HepG2 (cell line): Measurements from ENCODE around the gene FUZ. TPM values are rescaled to one million over a fixed set of nuclear protein-coding genes. Genes with fewer than 3 reads are reported as not detected.

Experiments used
- ATAC-seq: fragments of 200-7000 bp; cut with Tn5 transposase; 3 replicates; pipeline ENCODE4 v1.9.1; 2020; ENCODE audit warnings: mild to moderate bottlenecking, moderate library complexity
- BruUV-seq: library from RNA; stranded (reverse); fragments of 400-500 nt; replicated peaks from 2 replicates; lab custom pipeline; 2021; lab: Mats Ljungman, UMichigan
- CTCF ChIA-PET: fragments of 300-600 bp; formaldehyde crosslinking; extraction: SDS; loops from one replicate; lab custom pipeline; 2021; ENCODE audit warnings: low total read pairs, inconsistent platforms, low intra/inter-chr PET ratio; lab: Yijun Ruan, JAX
- POLR2A ChIA-PET: fragments of 350-600 bp; sonication (Branson Sonifier 250); formaldehyde crosslinking; loops from one replicate; lab custom pipeline; 2020; ENCODE audit warnings: antibody characterized with exemption, inconsistent platforms; lab: Yijun Ruan, JAX
- DNase-seq: peaks from one replicate; pipeline ENCODE4 v3.0.0-alpha.2; 2015; ENCODE audit warnings: low spot score
- FAIRE-seq: peaks from 3 replicates; lab custom pipeline; 2011; peaks lifted over from hg19 to GRCh38; lab: Jason Lieb, UNC
- H2AFZ ChIP-seq: one replicate; pipeline ENCODE4 v1.6.1; 2011; ENCODE audit warnings: low read length, inconsistent platforms
- H3K27ac ChIP-seq: fragments of 300-600 bp; 3 replicates; pipeline ENCODE4 v1.8.0; 2011; ENCODE audit warnings: mixed run types, mild to moderate bottlenecking, mixed read lengths, low read length, inconsistent platforms; ENCODE audit not compliant: insufficient read depth; ENCODE audit errors: extremely low read length
- H3K27me3 ChIP-seq, 2 experiments: fragments of 200-600 bp in 1 of 2; 2 replicates in 1 of 2; 3 replicates in 1 of 2; pipeline versions ENCODE4 v1.6.0 to v1.8.0; 2011; ENCODE audit warnings: low read length in 2 of 2, mild to moderate bottlenecking in 2 of 2, moderate library complexity in 2 of 2, inconsistent platforms in 1 of 2; ENCODE audit not compliant: insufficient read depth in 2 of 2, control insufficient read depth in 1 of 2
- H3K36me3 ChIP-seq, 2 experiments: fragments of 200-600 bp in 1 of 2; replicated peaks in 1 of 2; 2 replicates in 1 of 2; 3 replicates in 1 of 2; pipeline versions ENCODE4 v1.5.1 to v1.8.0; 2011; ENCODE audit warnings: low read length in 2 of 2, inconsistent platforms in 1 of 2; ENCODE audit not compliant: insufficient read depth in 2 of 2, control insufficient read depth in 1 of 2
- H3K4me1 ChIP-seq: 2 replicates; pipeline ENCODE4 v1.5.1; 2012; ENCODE audit warnings: low read length, inconsistent platforms; ENCODE audit not compliant: insufficient read depth
- H3K4me2 ChIP-seq: 2 replicates; pipeline ENCODE4 v1.6.0; 2011; ENCODE audit warnings: low read depth, low read length, inconsistent platforms
- H3K4me3 ChIP-seq, 3 experiments: fragments of 200-600 bp in 1 of 3; sonication (generic), shearing (Covaris generic) in 1 of 3; replicated peaks in 1 of 3; 2 replicates each; pipeline ENCODE4 v1.5.1; 2011 to 2016; ENCODE audit warnings: low read length in 3 of 3, inconsistent platforms in 2 of 3, low read depth in 2 of 3, mild to moderate bottlenecking in 2 of 3, control low read depth in 1 of 3, mixed read lengths in 1 of 3; ENCODE audit not compliant: insufficient read depth in 1 of 3
- H3K79me2 ChIP-seq: one replicate; pipeline ENCODE4 v1.6.1; 2011; ENCODE audit warnings: low read length, inconsistent platforms; ENCODE audit not compliant: insufficient read depth
- H3K9ac ChIP-seq: 2 replicates; pipeline ENCODE4 v1.6.0; 2011; ENCODE audit warnings: mild to moderate bottlenecking, low read depth, low read length, inconsistent platforms; ENCODE audit not compliant: insufficient read depth
- H3K9me3 ChIP-seq: 2 replicates; pipeline ENCODE4 v1.5.1; 2012; ENCODE audit warnings: mild to moderate bottlenecking, low read length
- H4K20me1 ChIP-seq: 2 replicates; pipeline ENCODE4 v1.6.0; 2011; ENCODE audit warnings: inconsistent platforms, mild to moderate bottlenecking, low read length, moderate library complexity; ENCODE audit not compliant: insufficient read depth
- HIVEP1 ChIP-seq: sonication (generic); formaldehyde crosslinking; IDR thresholded peaks from 2 replicates; pipeline ENCODE4 v1.4.0; 2020; ENCODE audit warnings: mild to moderate bottlenecking, missing genetic modification reagents
- ZBTB25 ChIP-seq: IDR thresholded peaks from 2 replicates; pipeline ENCODE4 v1.6.1; 2018; ENCODE audit warnings: missing genetic modification reagents
- WGBS: methylation state at CpG from one replicate; pipeline ENCODE4 v1.1.6; 2017; ENCODE audit warnings: low lambda C conversion rate; 5-methylcytosine and 5-hydroxymethylcytosine counted together
- in situ Hi-C: cut with HindIII; loops from 2 replicates; pipeline ENCODE4 v1.10.0; 2017; ENCODE audit warnings: low pct_unique_long_range_greater_than_20kb; ENCODE audit not compliant: extremely low pct_ligation_motif_present
- intact Hi-C: fragments of 100-400 bp; cut with micrococcal nuclease; formaldehyde crosslinking; loops from one replicate; pipeline ENCODE4 v1.10.0; 2022; ENCODE audit not compliant: unreplicated experiment
- polyA plus RNA-seq, 8 experiments: library from polyadenylated mRNA; depleted of rRNA in 3 of 8; stranded (reverse) in 7 of 8; unstranded in 1 of 8; fragments of >200 nt; fragmentation: Illumina TruSeq in 4 of 8; extraction: Trizol in 4 of 8; gene quantifications; 2 replicates each; pipeline versions ENCODE4 v1.2.1 to v1.2.3, GENCODE V29; 2011 to 2016; ENCODE audit warnings: low read depth in 4 of 8, missing spikeins in 1 of 8, mixed read lengths in 1 of 8; ENCODE audit not compliant: insufficient read depth in 1 of 8
- total RNA-seq, 5 experiments: library from RNA; depleted of rRNA; stranded (reverse); fragments of >200 nt; fragmentation: Illumina TruSeq; extraction: Trizol; gene quantifications; 2 replicates each; pipeline ENCODE4 v1.2.3, GENCODE V29; 2016; ENCODE audit warnings: low read depth in 1 of 5
- TF ChIP-seq, protein P1 (sequence below): sonication (generic); formaldehyde crosslinking; IDR thresholded peaks from 2 replicates; pipeline ENCODE4 v1.9.0; 2022; ENCODE audit warnings: low read depth, missing genetic modification reagents
- TF ChIP-seq, protein P2 (sequence below): sonication (generic); formaldehyde crosslinking; IDR thresholded peaks from 2 replicates; pipeline ENCODE4 v1.9.0; 2021; ENCODE audit warnings: missing genetic modification reagents, borderline replicate concordance

FUZ gene
- total and polyA plus RNA-seq, 2 of the 13 experiments (the other 11 are each of a cell fraction or from before 2014, with no cell fraction given) = 0.08 TPM; not detected in 1

- Histone ChIP-seq H2AFZ (no peak overlapping the region), H3K79me2 (no peaks in the 10 kb centered on the region), H3K4me2 (no peak overlapping the region), H3K27ac (no peak overlapping the region), H3K27me3 (no peaks in the 10 kb centered on the region), H3K9ac (no peak overlapping the region), H3K9me3 (no peaks in the 10 kb centered on the region), H3K4me3 (no peak overlapping the region), H4K20me1 (no peaks in the 10 kb centered on the region), H3K4me1 (peaks cover 14% of the 10 kb centered on the region), H3K36me3 (peaks cover 3 to 14% of the 10 kb centered on the region in 2 experiments; a peak in 2 of 5 replicates)
- FAIRE-seq (no peak), DNase-seq (no peak), ATAC-seq (no peak)
- ChIA-PET CTCF (no interaction called here), POLR2A (no interaction called here)
- no TSS peak for BruUV-seq
- 87% methylated on average over 8 of the region's 8 CpGs for WGBS
- intact Hi-C loops (no loop called here), in situ Hi-C loops (no loop called here)
- TF ChIP-seq, protein P1, sequence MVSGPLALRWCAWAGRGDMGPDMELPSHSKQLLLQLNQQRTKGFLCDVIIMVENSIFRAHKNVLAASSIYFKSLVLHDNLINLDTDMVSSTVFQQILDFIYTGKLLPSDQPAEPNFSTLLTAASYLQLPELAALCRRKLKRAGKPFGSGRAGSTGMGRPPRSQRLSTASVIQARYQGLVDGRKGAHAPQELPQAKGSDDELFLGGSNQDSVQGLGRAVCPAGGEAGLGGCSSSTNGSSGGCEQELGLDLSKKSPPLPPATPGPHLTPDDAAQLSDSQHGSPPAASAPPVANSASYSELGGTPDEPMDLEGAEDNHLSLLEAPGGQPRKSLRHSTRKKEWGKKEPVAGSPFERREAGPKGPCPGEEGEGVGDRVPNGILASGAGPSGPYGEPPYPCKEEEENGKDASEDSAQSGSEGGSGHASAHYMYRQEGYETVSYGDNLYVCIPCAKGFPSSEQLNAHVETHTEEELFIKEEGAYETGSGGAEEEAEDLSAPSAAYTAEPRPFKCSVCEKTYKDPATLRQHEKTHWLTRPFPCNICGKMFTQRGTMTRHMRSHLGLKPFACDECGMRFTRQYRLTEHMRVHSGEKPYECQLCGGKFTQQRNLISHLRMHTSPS (CRISPR knock-in tag) = no peak
- TF ChIP-seq HIVEP1 = no peak
- no peak for TF ChIP-seq ZBTB25
- TF ChIP-seq, protein P2, sequence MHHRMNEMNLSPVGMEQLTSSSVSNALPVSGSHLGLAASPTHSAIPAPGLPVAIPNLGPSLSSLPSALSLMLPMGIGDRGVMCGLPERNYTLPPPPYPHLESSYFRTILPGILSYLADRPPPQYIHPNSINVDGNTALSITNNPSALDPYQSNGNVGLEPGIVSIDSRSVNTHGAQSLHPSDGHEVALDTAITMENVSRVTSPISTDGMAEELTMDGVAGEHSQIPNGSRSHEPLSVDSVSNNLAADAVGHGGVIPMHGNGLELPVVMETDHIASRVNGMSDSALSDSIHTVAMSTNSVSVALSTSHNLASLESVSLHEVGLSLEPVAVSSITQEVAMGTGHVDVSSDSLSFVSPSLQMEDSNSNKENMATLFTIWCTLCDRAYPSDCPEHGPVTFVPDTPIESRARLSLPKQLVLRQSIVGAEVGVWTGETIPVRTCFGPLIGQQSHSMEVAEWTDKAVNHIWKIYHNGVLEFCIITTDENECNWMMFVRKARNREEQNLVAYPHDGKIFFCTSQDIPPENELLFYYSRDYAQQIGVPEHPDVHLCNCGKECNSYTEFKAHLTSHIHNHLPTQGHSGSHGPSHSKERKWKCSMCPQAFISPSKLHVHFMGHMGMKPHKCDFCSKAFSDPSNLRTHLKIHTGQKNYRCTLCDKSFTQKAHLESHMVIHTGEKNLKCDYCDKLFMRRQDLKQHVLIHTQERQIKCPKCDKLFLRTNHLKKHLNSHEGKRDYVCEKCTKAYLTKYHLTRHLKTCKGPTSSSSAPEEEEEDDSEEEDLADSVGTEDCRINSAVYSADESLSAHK (CRISPR knock-in tag) = no peak
These were observed 6.5 kb downstream of the FUZ start for GRCh38 chr19:49806620-49806959.
